Hepatocyte (in vitro differentiated cells): ENCODE results near the gene HNRNPF.

Experiments
- EZH2phosphoT487 ChIP-seq: fragments of 200-600 bp; sonication (generic); IDR thresholded peaks from one replicate; pipeline ENCODE4 v1.6.1; 2018; ENCODE audit warnings: antibody characterized with exemption, mild to moderate bottlenecking, low read depth, moderate library complexity; ENCODE audit not compliant: unreplicated experiment, severe bottlenecking
- TF ChIP-seq, protein P1 (sequence below): fragments of 200-600 bp; sonication (generic); IDR thresholded peaks from 2 replicates; pipeline ENCODE4 v1.5.1; 2016; ENCODE audit warnings: antibody characterized with exemption, mild to moderate bottlenecking; ENCODE audit not compliant: poor library complexity

DNA sequence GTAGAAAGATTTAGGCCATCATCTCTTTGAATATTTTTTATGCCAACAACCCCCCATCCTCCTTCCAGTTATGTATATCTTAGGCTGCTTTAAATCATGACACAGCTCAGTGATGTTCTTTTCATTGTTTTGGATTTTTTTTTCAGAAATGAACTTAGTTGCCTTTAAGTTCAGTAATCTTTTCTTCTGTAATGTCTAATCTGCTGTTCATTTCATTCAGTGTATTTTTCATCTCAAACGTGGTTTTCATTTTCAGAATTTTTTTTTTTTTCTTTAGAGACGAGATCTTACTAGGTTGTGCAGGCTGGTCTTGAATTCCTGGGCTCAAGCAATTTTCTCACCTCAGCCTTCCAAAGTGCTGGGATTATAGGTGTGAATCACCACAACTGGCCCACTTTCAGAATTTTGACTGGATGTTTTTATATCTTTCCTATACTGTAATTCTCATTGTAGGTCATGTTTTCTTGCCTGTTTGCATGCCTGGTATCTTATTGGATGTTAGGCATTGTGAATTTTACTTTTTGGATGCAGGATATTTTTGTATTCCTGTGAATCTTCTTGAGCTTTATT lies 36.0 kb upstream of the HNRNPF start:
- TF ChIP-seq EZH2phosphoT487: no peak
- TF ChIP-seq, protein P1, sequence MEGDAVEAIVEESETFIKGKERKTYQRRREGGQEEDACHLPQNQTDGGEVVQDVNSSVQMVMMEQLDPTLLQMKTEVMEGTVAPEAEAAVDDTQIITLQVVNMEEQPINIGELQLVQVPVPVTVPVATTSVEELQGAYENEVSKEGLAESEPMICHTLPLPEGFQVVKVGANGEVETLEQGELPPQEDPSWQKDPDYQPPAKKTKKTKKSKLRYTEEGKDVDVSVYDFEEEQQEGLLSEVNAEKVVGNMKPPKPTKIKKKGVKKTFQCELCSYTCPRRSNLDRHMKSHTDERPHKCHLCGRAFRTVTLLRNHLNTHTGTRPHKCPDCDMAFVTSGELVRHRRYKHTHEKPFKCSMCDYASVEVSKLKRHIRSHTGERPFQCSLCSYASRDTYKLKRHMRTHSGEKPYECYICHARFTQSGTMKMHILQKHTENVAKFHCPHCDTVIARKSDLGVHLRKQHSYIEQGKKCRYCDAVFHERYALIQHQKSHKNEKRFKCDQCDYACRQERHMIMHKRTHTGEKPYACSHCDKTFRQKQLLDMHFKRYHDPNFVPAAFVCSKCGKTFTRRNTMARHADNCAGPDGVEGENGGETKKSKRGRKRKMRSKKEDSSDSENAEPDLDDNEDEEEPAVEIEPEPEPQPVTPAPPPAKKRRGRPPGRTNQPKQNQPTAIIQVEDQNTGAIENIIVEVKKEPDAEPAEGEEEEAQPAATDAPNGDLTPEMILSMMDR: no peak
